GM18873 (cell line): ENCODE measurements around the gene DNM2.

Experiments used
- ATAC-seq: cut with Tn5 transposase; IDR thresholded peaks from one replicate; pipeline ENCODE4 v1.9.1; 2021; ENCODE audit warnings: mild to moderate bottlenecking, moderate library complexity, moderate number of reproducible peaks; ENCODE audit not compliant: unreplicated experiment, low FRiP score

The DNM2 gene

DNA sequence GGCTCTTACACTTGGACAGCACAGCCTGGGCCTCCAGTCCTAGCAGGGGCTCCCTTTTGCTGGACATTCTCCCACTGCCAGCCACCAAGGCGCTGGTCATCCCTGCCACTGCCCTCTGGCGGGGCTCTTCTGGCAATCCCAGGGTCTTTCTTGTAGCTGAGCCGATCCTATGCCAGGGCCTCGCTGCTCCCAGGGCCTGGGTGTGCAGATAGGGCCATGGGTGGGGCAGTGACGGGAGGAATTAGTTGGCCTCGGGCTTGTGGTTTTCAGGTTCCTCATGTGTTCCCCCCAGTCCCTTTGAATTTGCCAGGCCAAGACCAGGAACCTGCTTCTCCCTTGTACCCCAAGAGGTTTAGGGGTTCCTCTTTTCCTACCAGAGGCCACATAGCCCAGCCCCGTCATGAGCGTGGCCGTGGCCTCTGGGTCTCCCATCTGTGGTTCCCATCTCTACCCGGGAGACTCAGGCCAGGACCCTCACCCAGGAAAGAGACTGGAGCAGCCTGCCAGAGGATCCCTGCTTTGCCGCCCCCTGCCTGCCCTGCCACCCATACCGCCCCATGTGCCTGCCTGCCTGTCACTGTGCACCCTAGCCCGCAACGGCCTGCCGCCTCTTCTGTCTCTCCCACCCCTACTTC lies 91.9 kb downstream of the DNM2 start:
- ATAC-seq = no peak

DNA sequence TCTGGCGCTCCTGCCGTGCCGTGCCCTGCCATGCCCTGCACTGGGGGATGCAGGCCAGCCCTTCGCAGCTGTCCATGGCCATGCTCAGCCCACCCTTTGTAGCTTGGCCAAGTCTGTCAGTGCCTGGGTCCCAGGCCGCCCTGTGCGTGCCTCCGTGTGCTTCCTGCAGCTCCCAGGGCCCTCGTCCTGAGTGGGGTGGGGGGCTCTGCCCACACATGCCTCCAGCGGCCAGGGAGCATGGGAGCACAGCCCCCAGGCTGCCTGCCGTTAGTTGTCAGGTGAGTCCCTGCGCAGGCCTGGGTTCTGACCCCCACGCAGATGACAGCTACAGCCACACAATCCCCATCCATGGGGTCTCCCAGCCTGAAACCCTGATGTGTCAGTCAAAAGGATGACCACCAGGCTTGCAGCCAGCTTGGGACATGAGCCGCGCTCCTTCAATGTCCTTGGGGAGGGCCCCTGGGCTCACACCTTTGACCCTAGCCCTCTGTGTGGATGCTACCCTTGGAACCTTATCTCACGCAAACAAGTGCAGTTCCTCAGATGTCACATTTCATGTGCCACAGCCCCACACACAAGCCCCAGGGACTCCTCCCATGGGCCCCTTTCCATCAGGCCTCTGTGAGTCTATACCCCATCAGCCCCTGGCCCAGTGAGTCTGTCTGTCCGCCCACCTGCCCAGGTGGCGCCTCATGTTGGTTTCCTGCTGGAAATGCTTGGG lies 93.7 kb downstream of the DNM2 start:
- ATAC-seq = no peak

DNA sequence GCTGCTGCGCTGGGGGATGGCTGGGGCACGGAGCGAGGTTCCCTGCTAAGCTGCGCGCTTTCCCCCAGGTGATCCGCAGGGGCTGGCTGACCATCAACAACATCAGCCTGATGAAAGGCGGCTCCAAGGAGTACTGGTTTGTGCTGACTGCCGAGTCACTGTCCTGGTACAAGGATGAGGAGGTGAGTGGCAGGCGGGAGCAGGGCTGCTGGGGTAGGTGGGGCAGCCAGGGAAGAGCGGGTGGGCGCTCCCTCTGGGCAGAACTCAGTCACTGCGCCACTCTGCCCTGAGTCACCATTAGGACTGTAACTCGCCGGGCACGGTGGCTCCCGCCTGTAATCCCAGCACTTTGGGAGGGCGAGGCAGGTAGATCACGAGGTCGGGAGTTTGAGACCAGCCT lies 94.3 kb downstream of the DNM2 start:
- no peak for ATAC-seq

DNA sequence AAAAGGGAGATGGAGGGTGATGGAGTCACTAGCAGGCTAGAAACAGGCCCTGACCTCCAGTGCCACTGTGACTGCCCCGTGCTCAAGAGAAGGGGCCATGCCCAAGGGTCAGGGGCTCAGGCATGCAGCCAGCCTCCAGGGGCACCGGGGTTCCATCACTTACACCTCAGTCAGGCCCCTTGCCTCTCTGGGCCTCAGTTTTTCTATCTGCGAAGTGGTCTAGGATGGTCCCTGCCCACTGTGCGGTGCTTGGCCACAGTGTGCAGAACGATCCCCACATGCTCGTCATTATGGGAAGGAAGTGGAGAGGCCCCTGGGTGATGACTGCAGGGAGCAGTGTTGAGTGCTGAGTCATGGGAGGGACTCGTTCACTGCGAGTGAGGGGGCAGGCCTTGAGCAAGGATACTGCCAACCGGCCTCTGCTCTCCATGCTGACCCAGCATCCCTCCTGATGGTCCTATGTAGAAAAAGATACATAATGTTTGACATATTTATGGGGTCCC lies 95.1 kb downstream of the DNM2 start:
- no peak for ATAC-seq

DNA sequence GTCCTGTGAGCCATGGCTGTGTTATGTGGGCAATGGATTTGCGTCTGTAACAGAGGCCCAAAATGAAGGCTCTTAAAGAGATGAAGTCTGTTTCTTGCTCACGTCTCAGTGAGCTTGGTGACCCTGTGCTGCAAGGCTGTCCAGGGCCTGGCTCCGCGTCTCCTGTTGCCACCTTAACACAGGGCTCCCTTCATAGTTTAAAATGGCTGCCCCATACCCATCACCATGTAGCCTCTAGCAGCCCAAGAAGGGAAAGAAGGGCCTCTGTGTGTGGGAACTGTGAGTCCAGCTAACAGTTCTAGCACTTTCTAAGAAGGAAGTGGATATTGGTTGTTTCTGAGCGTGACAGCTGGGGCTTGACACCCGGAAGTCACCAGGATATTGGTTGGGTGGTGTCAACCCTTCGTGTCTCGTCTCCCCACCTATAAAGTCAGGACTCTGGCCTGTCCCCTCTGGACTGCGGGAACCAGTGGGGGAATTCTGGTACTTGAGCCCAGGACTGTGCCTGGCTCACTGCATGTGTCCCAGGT lies 97.2 kb downstream of the DNM2 start:
- no peak for ATAC-seq

DNA sequence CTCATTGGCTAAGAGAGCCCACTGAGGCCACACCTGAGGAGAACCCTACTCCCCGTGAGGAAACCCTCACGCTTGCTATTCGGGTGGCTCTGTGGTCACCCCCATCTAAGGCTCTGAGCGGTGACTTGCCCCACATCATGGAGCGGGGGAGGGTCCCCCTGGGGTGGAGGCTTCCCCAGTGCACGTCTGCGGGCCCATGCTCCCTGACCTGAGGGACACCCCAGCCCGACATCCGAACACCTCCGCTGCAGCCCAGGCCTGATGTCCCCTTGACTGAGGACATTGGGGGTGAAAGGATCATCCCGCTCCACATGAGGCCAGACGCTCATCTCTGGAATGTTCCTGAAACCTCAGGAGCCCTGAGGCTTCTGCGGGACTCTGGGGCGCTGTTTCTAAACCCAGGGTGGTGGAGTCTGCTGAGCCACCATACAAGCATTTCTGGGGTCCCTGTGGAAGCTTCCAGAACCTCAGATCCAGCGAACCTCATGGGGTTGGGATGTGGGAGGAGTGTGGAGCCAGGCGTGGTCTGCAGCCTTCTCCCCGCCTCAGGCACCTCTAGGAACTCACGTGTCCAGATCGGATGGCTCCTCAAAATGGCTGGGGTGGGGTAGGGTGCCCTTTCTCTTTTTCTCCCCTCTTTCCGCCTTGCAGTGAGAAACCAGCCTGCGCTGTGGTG lies 98.2 kb downstream of the DNM2 start:
- ATAC-seq = no peak

DNA sequence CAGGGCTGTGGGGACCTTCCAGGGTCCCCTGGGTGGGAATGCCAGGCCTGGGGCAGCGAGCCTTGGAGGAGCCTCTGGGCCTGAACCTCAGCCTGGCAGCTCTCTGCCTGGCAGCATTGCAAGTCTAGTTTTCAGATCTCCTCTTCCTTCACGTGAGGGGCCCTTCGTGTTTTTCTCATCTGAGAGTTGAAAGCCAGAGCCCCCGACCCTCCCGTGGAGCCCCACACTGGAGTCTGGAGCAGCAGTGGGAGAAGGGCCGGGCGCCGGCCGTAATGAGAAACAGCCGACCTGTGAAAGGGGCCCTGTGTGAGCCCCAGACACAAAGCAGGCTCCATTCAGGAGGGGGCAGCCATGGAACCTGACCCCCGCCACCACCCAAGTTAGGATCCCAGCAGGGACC lies 98.8 kb downstream of the DNM2 start:
- no peak for ATAC-seq

DNA sequence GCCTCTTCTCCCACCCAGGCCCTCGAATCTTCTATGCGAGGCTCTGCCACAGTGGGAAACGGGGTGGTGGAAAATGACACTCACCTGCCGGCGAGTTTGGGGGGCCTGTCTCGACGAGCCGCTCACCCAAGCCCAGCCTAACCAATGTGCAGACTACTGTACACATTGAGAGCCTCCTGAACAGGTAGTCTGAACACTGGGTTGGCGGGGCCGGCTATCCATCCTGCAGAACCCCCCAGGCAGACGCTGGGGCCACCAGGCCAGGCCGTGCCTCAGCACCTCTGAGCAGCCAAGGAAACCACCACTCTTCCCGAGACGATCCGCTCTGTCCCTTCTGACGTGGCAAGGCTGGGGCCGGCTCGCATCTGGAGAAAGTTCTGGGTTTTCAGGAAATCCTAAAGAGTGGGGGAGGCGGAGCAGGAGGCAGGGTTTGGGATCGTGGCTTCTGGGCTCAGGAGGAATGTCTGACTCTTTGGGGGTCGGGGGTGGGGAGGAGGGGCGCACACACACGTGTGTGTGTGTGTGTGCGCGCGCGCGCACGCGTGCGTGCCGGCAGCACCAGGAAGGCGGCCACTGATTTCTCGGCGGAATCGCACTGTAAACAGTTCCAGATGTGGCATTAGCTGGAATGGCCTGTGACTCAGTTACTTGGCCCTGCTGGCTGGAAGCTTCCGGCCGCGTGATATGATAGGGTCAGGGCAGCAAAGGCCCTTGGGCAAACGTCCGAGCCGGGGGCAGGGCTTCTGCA lies 99.6 kb downstream of the DNM2 start:
- ATAC-seq = no peak

DNA sequence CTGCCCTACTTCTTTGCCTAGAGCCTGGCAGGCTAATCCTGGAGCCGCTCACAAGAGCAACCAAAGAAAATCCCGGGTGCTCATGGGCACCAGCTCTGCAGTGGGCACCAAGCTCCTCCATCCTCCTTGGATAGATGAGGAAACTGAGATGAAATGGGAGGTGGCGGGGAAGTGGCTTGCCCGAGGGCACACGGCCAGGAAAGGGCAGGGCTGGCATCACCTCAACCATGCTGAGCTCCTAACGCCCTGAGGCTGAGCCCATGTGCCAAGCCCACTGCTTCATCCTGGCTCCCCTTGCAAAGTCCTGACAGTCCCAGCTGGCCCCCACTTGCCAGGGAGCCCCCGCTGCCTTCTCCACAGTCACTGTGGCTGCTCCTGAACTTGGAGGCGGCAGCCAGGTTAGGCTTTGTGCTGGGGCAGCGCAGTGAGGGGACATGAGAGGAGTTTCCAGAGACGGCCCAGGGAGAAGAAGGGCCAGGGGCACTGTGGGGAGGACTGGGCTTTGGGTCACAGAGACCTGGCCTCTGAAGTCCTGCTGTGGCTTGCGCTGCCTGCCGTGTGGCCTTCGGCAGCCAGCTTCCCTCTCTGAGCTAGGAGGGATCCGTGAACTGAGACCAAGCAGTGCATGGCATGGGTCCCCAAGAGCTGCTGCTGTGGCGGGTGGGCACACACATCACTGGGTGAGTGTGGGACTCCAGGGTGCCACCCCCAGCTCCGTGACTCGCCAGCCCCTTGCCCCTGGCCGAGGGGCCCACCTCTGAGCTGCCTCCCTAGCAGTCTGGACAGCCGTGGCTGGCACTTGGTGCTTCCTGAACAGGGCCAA lies 100.6 kb downstream of the DNM2 start:
- no peak for ATAC-seq

DNA sequence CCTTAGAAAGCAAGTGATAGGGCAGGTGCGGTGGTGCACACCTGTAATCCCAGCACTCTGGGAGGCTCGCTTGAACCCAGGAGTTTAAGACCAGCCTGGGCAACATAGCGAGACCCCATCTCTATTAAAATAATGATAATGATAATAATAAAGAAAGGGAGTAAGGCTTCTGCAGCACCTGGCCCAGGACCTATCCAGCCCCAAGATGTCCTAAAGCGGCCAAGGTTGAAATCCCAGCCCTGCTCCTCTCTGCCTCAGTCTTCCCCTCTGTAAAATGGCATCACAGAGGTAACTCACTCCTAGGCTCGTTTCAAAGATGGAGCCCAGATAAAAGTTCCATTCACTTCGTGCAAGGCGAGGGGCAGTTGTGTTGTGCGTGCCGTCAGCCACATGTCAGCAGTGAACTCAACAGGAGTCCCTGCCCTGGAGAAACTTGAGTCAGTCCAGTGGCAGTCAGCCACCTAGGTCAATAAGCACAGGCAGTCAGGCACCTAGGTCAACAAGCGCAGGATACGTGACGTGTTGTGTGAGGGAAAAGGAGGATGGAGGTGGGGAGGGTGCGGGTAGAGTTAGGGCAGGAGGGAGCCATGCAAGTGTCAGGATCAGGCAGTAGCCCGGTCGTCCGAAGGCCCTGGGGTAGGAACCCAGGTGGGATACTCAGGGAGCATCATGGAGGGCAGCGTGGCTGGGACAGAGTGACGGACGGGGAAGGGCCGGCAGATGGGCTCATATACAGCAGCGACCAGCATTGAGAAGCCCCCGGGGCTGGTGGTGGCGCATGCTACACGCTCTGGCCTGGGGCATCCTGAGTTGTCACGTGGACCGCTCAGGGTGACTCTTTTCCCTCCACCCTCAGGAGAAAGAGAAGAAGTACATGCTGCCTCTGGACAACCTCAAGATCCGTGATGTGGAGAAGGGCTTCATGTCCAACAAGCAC lies 101.5 kb downstream of the DNM2 start:
- ATAC-seq = no peak

DNA sequence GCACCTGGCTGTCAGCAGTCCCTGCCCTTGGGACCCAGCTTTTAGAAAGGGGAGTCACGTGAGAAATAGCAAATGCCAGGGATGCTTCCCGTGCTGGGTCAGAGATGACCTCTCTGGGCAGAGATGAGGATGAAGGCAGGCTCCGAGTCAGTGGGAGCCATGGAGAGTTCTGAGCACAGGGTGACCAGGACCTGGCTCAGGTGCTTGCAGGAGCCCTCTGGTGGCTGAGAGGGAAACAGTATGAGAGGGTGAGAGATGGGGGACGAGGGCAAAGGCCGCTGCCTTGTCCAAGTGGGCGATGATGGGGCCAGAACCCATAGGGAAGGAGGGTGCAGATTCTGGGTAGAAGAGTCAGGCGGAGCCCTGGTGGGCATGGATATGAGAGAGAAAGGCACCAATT lies 102.3 kb downstream of the DNM2 start:
- ATAC-seq = no peak

DNA sequence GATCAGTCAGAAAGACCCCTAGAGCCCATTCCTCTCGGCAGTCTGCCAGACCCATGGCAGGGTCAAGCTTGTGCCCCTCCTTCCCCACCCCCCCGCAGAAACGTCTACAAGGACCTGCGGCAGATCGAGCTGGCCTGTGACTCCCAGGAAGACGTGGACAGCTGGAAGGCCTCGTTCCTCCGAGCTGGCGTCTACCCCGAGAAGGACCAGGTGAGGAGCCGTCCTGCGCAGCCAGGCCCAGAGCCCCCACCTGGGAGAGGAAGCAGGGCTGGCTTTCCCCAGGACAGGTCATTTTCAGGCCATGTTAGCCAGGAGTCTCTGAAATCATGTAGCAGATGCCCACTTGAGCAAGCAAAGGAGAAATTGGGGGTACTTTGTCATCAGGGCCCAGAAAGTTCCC lies 105.8 kb downstream of the DNM2 start:
- no peak for ATAC-seq

DNA sequence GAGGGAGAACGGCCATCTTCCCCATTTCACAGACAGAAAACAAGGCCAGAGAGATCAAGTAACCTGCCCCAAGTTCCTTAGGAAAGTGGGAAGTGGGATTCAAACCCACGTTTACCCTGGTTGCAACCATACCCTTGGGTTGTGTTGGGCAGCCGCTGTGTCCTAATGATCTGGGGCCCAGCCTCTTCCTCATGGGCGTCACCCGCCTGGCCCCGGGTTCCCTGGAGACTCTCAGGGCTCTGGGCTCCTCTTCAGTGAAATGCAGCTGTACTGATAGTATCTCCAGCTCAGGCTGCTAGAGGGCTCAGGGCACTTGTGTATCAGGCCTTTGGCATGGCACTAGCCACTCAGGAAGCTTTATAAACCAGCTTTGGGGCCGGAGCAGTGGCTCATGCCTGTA lies 108.4 kb downstream of the DNM2 start:
- ATAC-seq = no peak

DNA sequence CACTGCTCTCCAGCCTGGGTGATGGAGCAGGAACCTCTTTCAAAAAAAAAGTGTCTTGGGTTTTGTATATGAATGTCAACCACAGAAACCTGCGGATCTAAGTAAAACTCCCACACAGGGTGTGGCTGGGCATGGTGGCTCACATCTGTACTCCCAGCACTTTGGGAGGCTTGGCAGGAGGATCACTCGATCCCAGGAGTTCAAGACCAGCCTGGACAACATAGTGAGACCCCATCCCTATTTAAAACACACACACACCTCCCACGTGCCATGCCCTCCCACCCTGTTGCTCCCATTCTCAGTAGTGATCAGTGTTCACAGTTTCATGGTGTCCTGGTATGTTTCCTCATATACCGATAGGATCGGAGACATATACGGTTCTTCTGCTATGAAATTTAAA lies 109.0 kb downstream of the DNM2 start:
- no peak for ATAC-seq

DNA sequence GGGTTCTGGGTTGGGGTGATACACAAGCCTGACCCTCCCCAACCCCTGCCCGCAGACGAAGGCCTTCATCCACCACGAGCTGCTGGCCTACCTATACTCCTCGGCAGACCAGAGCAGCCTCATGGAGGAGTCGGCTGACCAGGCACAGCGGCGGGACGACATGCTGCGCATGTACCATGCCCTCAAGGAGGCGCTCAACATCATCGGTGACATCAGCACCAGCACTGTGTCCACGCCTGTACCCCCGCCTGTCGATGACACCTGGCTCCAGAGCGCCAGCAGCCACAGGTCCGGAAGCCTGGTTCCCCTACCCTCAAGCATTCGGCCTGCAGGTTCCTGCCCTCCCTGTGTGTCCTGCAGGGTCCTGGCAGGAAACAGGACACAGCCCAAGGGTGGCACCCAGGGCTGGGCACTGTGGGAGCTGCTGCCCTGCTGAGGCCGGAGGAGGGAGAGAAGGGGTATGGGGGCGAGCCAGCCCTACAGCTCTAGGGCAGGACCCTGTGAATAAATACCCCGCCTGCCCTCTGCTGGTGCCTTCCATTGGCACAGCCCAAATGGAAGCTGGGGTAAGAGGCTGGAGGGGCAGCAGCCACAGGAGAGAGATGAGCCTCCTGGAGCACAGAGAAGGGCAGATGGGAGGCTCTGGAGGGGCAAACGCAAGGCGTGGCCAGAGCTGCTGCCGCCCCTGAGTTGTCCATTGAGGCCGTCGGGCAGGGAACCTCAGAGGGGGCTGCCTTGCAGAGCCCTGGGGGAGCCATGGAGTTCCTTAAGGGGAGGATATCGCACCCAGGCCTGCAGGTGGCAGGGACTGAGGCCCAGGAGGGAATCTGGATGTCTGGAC lies 111.3 kb downstream of the DNM2 start:
- no peak for ATAC-seq

DNA sequence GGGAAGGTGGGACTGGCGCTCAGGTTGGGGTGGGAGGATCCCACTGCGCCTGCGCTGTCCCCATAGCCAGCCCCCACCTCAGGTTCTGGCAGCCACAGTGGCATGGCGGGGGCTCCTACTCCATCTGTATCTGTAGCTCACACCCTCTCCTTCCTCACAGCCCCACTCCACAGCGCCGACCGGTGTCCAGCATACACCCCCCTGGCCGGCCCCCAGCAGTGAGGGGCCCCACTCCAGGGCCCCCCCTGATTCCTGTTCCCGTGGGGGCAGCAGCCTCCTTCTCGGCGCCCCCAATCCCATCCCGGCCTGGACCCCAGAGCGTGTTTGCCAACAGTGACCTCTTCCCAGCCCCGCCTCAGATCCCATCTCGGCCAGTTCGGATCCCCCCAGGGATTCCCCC lies 112.1 kb downstream of the DNM2 start:
- no peak for ATAC-seq

DNA sequence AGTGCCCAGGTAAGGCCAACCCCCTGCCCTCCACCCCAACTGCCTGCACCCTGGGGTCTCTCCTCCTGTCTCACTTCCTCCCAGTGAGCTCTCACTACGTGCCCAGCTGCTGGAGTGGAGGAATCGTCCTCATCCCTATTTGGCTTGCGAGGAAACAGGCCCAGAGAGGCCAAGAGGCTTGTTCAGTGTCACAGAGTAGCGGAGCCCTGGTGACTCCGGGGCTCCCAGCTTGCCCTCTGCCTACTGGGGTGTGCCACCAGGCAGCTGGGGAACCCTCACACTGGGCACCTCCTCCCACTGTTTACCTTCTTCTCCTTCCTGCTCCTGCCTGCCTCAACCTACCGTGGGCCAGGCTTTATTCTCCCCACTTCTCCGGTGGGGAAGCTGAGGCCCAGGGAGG lies 112.5 kb downstream of the DNM2 start:
- no peak for ATAC-seq
